ENCODE data around the gene SULT4A1. TPM values are rescaled to one million over a fixed set of nuclear protein-coding genes. Genes with fewer than 3 reads are reported as not detected.

Gene SULT4A1
- total and polyA plus RNA-seq, 10 of the 15 experiments (the other 5 are each of a cell fraction or from before 2014, with no cell fraction given), result not detected

DNA sequence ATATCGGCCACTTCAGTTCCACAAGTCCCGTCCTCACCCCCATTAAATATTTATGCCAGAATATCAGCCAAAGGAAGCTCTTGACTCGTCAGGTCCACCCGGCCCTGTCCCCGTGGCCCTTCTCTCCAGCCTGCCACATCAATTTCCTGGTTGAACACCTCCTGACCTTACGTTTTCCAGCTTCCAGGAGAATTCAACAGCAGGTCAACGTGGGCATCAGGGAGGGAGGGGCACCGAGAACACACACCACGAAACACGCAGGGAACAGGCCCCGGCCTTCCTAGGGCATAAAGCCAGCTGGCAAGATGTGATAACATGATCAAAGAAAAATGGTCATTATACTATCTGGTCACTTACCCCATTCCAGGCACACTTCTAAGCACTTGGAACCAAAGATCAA, 15.3 kb downstream of the SULT4A1 start:
- Histone ChIP-seq H3K27me3 (replicated peaks in 1 of 2; ENCODE audit: control insufficient read depth in 2 of 2, insufficient read depth in 2 of 2, low read length in 1 of 2) (peaks cover 3 to 4% of the 10 kb centered on the region in 2 experiments; a peak in 3 of 4 replicates), H3K9ac (ENCODE audit: control insufficient read depth, insufficient read depth, low read length) (no peak overlapping the region), H3K4me1 (ENCODE audit: control insufficient read depth, insufficient read depth, low read length) (no peaks in the 10 kb centered on the region), H4K20me1 (ENCODE audit: control insufficient read depth, insufficient read depth) (no peaks in the 10 kb centered on the region), H3K9me3 (replicated peaks; ENCODE audit: control insufficient read depth, insufficient read depth, low read length) (no peaks in the 10 kb centered on the region), H3K4me2 (ENCODE audit: control insufficient read depth, insufficient read depth) (no peak overlapping the region), H3K4me3 (no peak overlapping the region), H3K79me2 (ENCODE audit: control insufficient read depth, insufficient read depth, low read length) (no peaks in the 10 kb centered on the region), H3K27ac (ENCODE audit: control insufficient read depth, insufficient read depth) (no peak overlapping the region), H3K36me3 (ENCODE audit: control insufficient read depth in 2 of 2, insufficient read depth in 2 of 2, low read length in 1 of 2) (no peaks in the 10 kb centered on the region), H2AFZ (ENCODE audit: control insufficient read depth, low read depth, low read length) (no peak overlapping the region)
- ChIA-PET CTCF (no interaction called here), RAD21 (ENCODE audit: unreplicated experiment) (no interaction called here), POLR2A (no interaction called here), SMC1A (ENCODE audit: uncharacterized antibody, unreplicated experiment) (no interaction called here)
- 8% methylated on average over 11 of the region's 11 CpGs for WGBS (ENCODE audit: insufficient coverage, insufficient replicate concordance, low lambda C conversion rate, missing lambda C conversion rate)
- DNase-seq (ENCODE audit: low read depth, low spot score) (no peak), ATAC-seq (no peak), FAIRE-seq (no peak)
- in situ Hi-C loops (cut with MboI) (no loop called here), intact Hi-C loops (cut with micrococcal nuclease; ENCODE audit: unreplicated experiment) (no loop called here)
- no TSS peak for BruUV-seq (replicated peaks)
- TF ChIP-seq TCF3 (IDR thresholded peaks at IDR 0.05; ENCODE audit: borderline replicate concordance, insufficient read depth, low read depth, low read length) (no peak), NFXL1 (IDR thresholded peaks at IDR 0.05; ENCODE audit: borderline replicate concordance) (no peak), SMAD1 (IDR thresholded peaks at IDR 0.05; ENCODE audit: low read depth, partially characterized antibody) (no peak), TBL1XR1 (IDR thresholded peaks at IDR 0.05; ENCODE audit: low read depth, low read length) (no peak), CREM (IDR thresholded peaks at IDR 0.05; ENCODE audit: low read depth) (no peak), BCL11A (IDR thresholded peaks at IDR 0.05; ENCODE audit: low read depth, low read length) (no peak), TCF7 (IDR thresholded peaks at IDR 0.05; ENCODE audit: borderline replicate concordance) (no peak), CEBPB (IDR thresholded peaks at IDR 0.05; ENCODE audit: borderline replicate concordance in 1 of 2, low read depth in 2 of 2, low read length in 2 of 2) (no peak)
- TF ChIP-seq, protein P1, sequence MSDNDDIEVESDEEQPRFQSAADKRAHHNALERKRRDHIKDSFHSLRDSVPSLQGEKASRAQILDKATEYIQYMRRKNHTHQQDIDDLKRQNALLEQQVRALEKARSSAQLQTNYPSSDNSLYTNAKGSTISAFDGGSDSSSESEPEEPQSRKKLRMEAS (IDR thresholded peaks at IDR 0.05; ENCODE audit: low read depth, low read length), result no peak
- TF ChIP-seq, protein P2, sequence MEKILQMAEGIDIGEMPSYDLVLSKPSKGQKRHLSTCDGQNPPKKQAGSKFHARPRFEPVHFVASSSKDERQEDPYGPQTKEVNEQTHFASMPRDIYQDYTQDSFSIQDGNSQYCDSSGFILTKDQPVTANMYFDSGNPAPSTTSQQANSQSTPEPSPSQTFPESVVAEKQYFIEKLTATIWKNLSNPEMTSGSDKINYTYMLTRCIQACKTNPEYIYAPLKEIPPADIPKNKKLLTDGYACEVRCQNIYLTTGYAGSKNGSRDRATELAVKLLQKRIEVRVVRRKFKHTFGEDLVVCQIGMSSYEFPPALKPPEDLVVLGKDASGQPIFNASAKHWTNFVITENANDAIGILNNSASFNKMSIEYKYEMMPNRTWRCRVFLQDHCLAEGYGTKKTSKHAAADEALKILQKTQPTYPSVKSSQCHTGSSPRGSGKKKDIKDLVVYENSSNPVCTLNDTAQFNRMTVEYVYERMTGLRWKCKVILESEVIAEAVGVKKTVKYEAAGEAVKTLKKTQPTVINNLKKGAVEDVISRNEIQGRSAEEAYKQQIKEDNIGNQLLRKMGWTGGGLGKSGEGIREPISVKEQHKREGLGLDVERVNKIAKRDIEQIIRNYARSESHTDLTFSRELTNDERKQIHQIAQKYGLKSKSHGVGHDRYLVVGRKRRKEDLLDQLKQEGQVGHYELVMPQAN (conservative IDR thresholded peaks at IDR 0.05), result no peak
- TF ChIP-seq, protein P3, sequence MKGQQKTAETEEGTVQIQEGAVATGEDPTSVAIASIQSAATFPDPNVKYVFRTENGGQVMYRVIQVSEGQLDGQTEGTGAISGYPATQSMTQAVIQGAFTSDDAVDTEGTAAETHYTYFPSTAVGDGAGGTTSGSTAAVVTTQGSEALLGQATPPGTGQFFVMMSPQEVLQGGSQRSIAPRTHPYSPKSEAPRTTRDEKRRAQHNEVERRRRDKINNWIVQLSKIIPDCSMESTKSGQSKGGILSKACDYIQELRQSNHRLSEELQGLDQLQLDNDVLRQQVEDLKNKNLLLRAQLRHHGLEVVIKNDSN (IDR thresholded peaks at IDR 0.05; ENCODE audit: borderline replicate concordance, extremely low read length, insufficient read depth, low read depth, low read length), result no peak

Data from GM12878 (cell line).